Sigmoid colon (tissue), 7 donors: ENCODE data around the gene GNG13. TPM values are rescaled to one million over a fixed set of nuclear protein-coding genes. Genes with fewer than 3 reads are reported as not detected.

Experiments
- DNase-seq: peaks from one replicate; pipeline ENCODE4 v3.0.0-alpha.2; 2019
- H3K27ac ChIP-seq, 4 donors: fragments of 200-600 bp; sonication (generic); one replicate each; pipeline ENCODE4 v1.5.1; 2016 to 2019; ENCODE audit warnings: mild to moderate bottlenecking in 1 of 4
- H3K27me3 ChIP-seq, 3 donors: fragments of 200-600 bp; sonication (generic); one replicate each; pipeline ENCODE4 v1.5.1; 2019; ENCODE audit warnings: mild to moderate bottlenecking in 1 of 3
- H3K36me3 ChIP-seq, 4 donors: fragments of 200-600 bp; sonication (generic); one replicate each; pipeline ENCODE4 v1.5.1; 2016 to 2019
- H3K4me1 ChIP-seq, 4 donors: fragments of 200-600 bp; sonication (generic); one replicate each; pipeline ENCODE4 v1.5.1; 2017 to 2019
- H3K4me3 ChIP-seq, 4 donors: fragments of 200-600 bp; sonication (generic); one replicate each; pipeline ENCODE4 v1.5.1; 2017 to 2019; ENCODE audit warnings: mild to moderate bottlenecking in 2 of 4, moderate library complexity in 1 of 4
- H3K9me3 ChIP-seq, 4 donors: fragments of 200-600 bp in 3 of 4; sonication (generic) in 3 of 4; one replicate each; pipeline versions ENCODE4 v1.5.1 to v1.6.1; 2013 to 2019
- CTCF ChIP-seq, 4 experiments: fragments of 450-650 bp in 3 of 4; fragments of 200-600 bp in 1 of 4; IDR thresholded peaks; one replicate each; pipeline ENCODE4 v1.5.1; 2016 to 2019; ENCODE audit warnings: antibody characterized with exemption in 4 of 4, mild to moderate bottlenecking in 3 of 4, moderate library complexity in 2 of 4
- EP300 ChIP-seq, 4 donors: sonication (generic); formaldehyde crosslinking; IDR thresholded peaks; one replicate each; pipeline ENCODE4 v1.6.1; 2017; ENCODE audit warnings: antibody characterized with exemption in 4 of 4
- POLR2A ChIP-seq, 2 donors: fragments of 450-650 bp; IDR thresholded peaks; one replicate each; pipeline ENCODE4 v1.6.1; 2016; ENCODE audit warnings: antibody characterized with exemption in 2 of 2, mild to moderate bottlenecking in 2 of 2, moderate library complexity in 2 of 2
- POLR2AphosphoS5 ChIP-seq, 4 donors: sonication (generic); formaldehyde crosslinking; IDR thresholded peaks; one replicate each; pipeline ENCODE4 v1.6.1; 2017; ENCODE audit warnings: antibody characterized with exemption in 4 of 4
- WGBS, 2 donors: extraction: QIAGEN DNeasy Blood & Tissue Kit; methylation state at CpG; one replicate each; pipeline ENCODE4 v1.1.7; 2013; 5-methylcytosine and 5-hydroxymethylcytosine counted together
- intact Hi-C: fragments of 100-400 bp; cut with DNase I; formaldehyde crosslinking; loops from one replicate; pipeline ENCODE4 v1.15.1; 2023
- polyA plus RNA-seq, 3 donors: library from polyadenylated mRNA; stranded (reverse); fragments of 200-250 nt; gene quantifications; one replicate each; pipeline ENCODE4 v1.2.3, GENCODE V29; 2013
- total RNA-seq, 4 donors: library from RNA; depleted of rRNA; stranded (reverse); fragments of >200 nt; gene quantifications; one replicate each; pipeline ENCODE4 v1.1.0, GENCODE V29; 2016
- donor health status: healthy with polysubstance abuse.
- donor health status: Bipolar disorder and iron deficiency.
- donor health status: healthy.

Gene GNG13
- total and polyA plus RNA-seq, 7 donors: 0.47 to 1.2 (median 0.92) TPM; not detected in 4

DNA sequence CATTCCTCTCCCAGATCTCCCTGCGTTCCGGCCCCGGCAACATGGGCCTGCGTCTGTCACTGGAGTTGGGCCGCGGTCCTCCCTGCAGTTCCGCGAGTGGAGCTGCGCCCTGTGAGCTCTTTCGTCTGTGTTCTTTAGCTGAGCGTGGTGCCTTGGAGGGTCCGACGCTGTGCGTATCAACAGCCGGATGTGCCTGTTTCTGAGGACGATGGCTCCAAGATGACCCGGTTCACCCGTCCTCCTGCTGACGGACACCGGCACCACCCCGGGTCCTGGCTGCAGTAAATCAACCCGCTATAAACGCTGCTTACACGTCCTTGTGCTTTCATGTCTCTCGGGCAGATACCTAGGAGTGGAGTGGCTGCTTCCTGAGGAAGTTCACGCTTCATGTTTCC lies 44.8 kb upstream of the GNG13 start:
- intact Hi-C loops: no loop called here
- H3K4me3 ChIP-seq: no peak overlapping the region
- TF ChIP-seq CTCF (IDR thresholded peaks at IDR 0.05): no peak
- no peak for TF ChIP-seq POLR2A (IDR thresholded peaks at IDR 0.05)
- TF ChIP-seq POLR2AphosphoS5 (IDR thresholded peaks at IDR 0.05): no peak
- TF ChIP-seq EP300 (IDR thresholded peaks at IDR 0.05): no peak
- no peaks in the 10 kb centered on the region for H3K4me1 ChIP-seq
- H3K9me3 ChIP-seq: no peaks in the 10 kb centered on the region
- H3K27ac ChIP-seq: no peak overlapping the region
- 65 to 75% methylated on average over 26 of the region's 26 CpGs for WGBS, 2 donors
- H3K27me3 ChIP-seq: peaks cover 0 to 40% (median 8%) of the 10 kb centered on the region in 3 donors
- H3K36me3 ChIP-seq: no peaks in the 10 kb centered on the region
- DNase-seq: no peak

DNA sequence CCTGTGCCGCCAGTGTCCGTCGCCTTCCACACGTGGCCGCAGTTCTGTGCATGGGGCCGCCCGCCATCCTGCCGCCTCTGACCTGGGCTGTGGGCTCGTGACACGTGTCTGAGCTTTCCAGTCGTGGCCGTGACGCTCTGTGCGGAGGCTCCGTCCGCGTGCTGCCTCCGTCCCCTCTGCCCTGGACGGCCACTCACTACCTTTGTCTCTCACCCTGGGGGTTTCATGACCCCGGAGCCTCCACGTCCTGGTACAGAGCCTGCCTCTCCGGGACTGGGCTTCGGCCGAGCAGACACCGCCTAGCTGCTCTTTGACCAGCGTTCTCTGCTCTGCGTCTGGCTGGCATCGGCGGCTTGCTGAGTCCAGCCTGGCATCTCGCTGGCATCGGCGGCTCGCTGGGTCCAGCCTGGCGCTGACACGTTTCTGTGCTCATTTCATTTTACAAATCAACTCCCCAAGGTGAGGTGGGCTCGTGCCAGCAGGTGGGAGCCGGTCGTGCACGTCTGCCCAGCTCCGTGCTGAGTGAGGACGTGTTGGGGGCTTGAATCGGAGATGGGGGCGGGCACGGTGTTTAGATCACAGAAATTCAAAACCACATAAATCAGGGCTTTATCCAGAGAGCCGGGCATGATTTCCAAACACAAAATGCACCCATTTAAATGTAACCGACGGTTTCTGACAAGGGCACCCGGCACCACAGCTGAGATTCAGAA lies 44.3 kb upstream of the GNG13 start:
- no peak overlapping the region for H3K4me3 ChIP-seq
- no peaks in the 10 kb centered on the region for H3K9me3 ChIP-seq
- no peak overlapping the region for H3K27ac ChIP-seq
- H3K27me3 ChIP-seq: peaks cover 0 to 46% (median 13%) of the 10 kb centered on the region in 3 donors
- no peaks in the 10 kb centered on the region for H3K36me3 ChIP-seq
- WGBS, 2 donors: 92 to 94% methylated on average over 48 of the region's 48 CpGs
- H3K4me1 ChIP-seq: no peaks in the 10 kb centered on the region
- TF ChIP-seq POLR2A (IDR thresholded peaks at IDR 0.05): no peak
- TF ChIP-seq POLR2AphosphoS5 (IDR thresholded peaks at IDR 0.05): no peak
- no peak for TF ChIP-seq EP300 (IDR thresholded peaks at IDR 0.05)
- TF ChIP-seq CTCF (IDR thresholded peaks at IDR 0.05): no peak
- intact Hi-C loops: no loop called here
- DNase-seq: peak; percentile 56

GRCh38 chr16:843771-844170 lies 43.2 kb upstream of the GNG13 start:
- DNase-seq: no peak
- H3K9me3 ChIP-seq: no peaks in the 10 kb centered on the region
- H3K4me1 ChIP-seq: no peaks in the 10 kb centered on the region
- peaks cover 0 to 56% (median 13%) of the 10 kb centered on the region in 3 donors for H3K27me3 ChIP-seq
- H3K4me3 ChIP-seq: no peak overlapping the region
- intact Hi-C loops: no loop called here
- no peak for TF ChIP-seq EP300 (IDR thresholded peaks at IDR 0.05)
- no peak for TF ChIP-seq POLR2AphosphoS5 (IDR thresholded peaks at IDR 0.05)
- TF ChIP-seq CTCF (IDR thresholded peaks at IDR 0.05): no peak
- no peak for TF ChIP-seq POLR2A (IDR thresholded peaks at IDR 0.05)
- 82 to 88% methylated on average over 20 of the region's 20 CpGs for WGBS, 2 donors
- no peaks in the 10 kb centered on the region for H3K36me3 ChIP-seq
- H3K27ac ChIP-seq: no peak overlapping the region

GRCh38 chr16:842711-843560 lies 42.4 kb upstream of the GNG13 start:
- Histone ChIP-seq H3K9me3 (no peaks in the 10 kb centered on the region), H3K4me3 (no peak overlapping the region), H3K4me1 (no peaks in the 10 kb centered on the region), H3K27ac (no peak overlapping the region), H3K27me3 (peaks cover 0 to 61% (median 13%) of the 10 kb centered on the region in 3 donors), H3K36me3 (no peaks in the 10 kb centered on the region)
- intact Hi-C loops: no loop called here
- no peak for DNase-seq
- TF ChIP-seq CTCF (IDR thresholded peaks at IDR 0.05): no peak
- no peak for TF ChIP-seq POLR2AphosphoS5 (IDR thresholded peaks at IDR 0.05)
- no peak for TF ChIP-seq EP300 (IDR thresholded peaks at IDR 0.05)
- 70 to 84% methylated on average over 33 of the region's 33 CpGs for WGBS, 2 donors
